ENCODE results near the gene TRIM28.
"Not testable (repeated sequence)": the region's sequence is repeated elsewhere in the genome, so short reads cannot be mapped to it uniquely, and the experiment has no call there.

The TRIM28 gene

GRCh38 chr19:58572818-58573657 is 29.2 kb downstream of the TRIM28 start, which contains the start of gene MZF1:
MZF1 (minus strand) TSS chr19:58573335; CDS start chr19:58571389, 1,946 bp downstream.
- H3K27ac ChIP-seq = peak within 1 kb of the TSS; percentile 96
- peak; percentile 99 for DNase-seq (ENCODE audit: low read depth, low spot score)

- DNase-seq (ENCODE audit: low read depth, low spot score) = no peak
- peak overlapping the region; percentile 96 for H3K27ac ChIP-seq
Measured at GRCh38 chr19:58573658-58574164, 29.8 kb downstream of the TRIM28 start.

- H3K27ac ChIP-seq = peak overlapping the region; percentile 96
- peak; percentile 49 for DNase-seq (ENCODE audit: low read depth, low spot score)
Measured at GRCh38 chr19:58575183-58576041, 31.5 kb downstream of the TRIM28 start.

GRCh38 chr19:58577581-58577980 is 33.7 kb downstream of the TRIM28 start:
- H3K27ac ChIP-seq; DNase-seq (ENCODE audit: low read depth, low spot score): not testable (repeated sequence)

- H3K27ac ChIP-seq = peak overlapping the region; percentile 19
- no peak for DNase-seq (ENCODE audit: low read depth, low spot score)
Measured at GRCh38 chr19:58578012-58578925, 34.4 kb downstream of the TRIM28 start.

- DNase-seq (ENCODE audit: low read depth, low spot score) = no peak
- no peak overlapping the region for H3K27ac ChIP-seq
Measured at GRCh38 chr19:58579473-58580142, 35.7 kb downstream of the TRIM28 start.

- no peak overlapping the region for H3K27ac ChIP-seq
- DNase-seq (ENCODE audit: low read depth, low spot score) = peak; percentile 49
Measured at GRCh38 chr19:58581227-58582141, 37.6 kb downstream of the TRIM28 start.

GRCh38 chr19:58582985-58583384 is 39.1 kb downstream of the TRIM28 start:
- no peak overlapping the region for H3K27ac ChIP-seq
- no peak for DNase-seq (ENCODE audit: low read depth, low spot score)

GRCh38 chr19:58584498-58585441 is 40.9 kb downstream of the TRIM28 start:
- no peak overlapping the region for H3K27ac ChIP-seq
- no peak for DNase-seq (ENCODE audit: low read depth, low spot score)

GRCh38 chr19:58585442-58586132 is 41.7 kb downstream of the TRIM28 start:
- no peak overlapping the region for H3K27ac ChIP-seq
- DNase-seq (ENCODE audit: low read depth, low spot score) = no peak

- no peak overlapping the region for H3K27ac ChIP-seq
- no peak for DNase-seq (ENCODE audit: low read depth, low spot score)
Measured at GRCh38 chr19:58586133-58586765, 42.4 kb downstream of the TRIM28 start.

Measured in epithelial cell of prostate (primary cell).